IMR-90 (cell line): ENCODE data around the gene LY86.

Experiments
- BHLHE40 ChIP-seq: fragments of 150-350 bp; IDR thresholded peaks from 2 replicates; pipeline ENCODE4 v1.6.1; 2016; ENCODE audit warnings: mild to moderate bottlenecking, low read depth, low read length
- CEBPB ChIP-seq: IDR thresholded peaks from 2 replicates; pipeline ENCODE4 v1.6.1; 2012; ENCODE audit warnings: low read depth, low read length, improper control_type of control experiment
- CTCF ChIP-seq: conservative IDR thresholded peaks from 2 replicates; pipeline ENCODE4 v1.5.1; 2012; ENCODE audit warnings: mild to moderate bottlenecking, low read depth, low read length, improper control_type of control experiment
- FOS ChIP-seq: fragments of 150-350 bp; IDR thresholded peaks from 2 replicates; pipeline ENCODE4 v1.6.1; 2016; ENCODE audit warnings: low read depth, low read length
- MAZ ChIP-seq: IDR thresholded peaks from 2 replicates; pipeline ENCODE4 v1.6.1; 2012; ENCODE audit warnings: low read depth, mild to moderate bottlenecking, low read length, improper control_type of control experiment, moderate library complexity, borderline replicate concordance
- MXI1 ChIP-seq: IDR thresholded peaks from 2 replicates; pipeline ENCODE4 v1.6.1; 2012; ENCODE audit warnings: low read depth, mild to moderate bottlenecking, low read length, moderate library complexity, borderline replicate concordance
- NFE2L2 ChIP-seq: fragments of 150-350 bp; IDR thresholded peaks from 2 replicates; pipeline ENCODE4 v1.6.1; 2016; ENCODE audit warnings: low read depth, mild to moderate bottlenecking, low read length
- POLR2A ChIP-seq: IDR thresholded peaks from 2 replicates; pipeline ENCODE4 v1.6.1; 2012; ENCODE audit warnings: mild to moderate bottlenecking, low read depth, low read length
- RAD21 ChIP-seq: IDR thresholded peaks from 2 replicates; pipeline ENCODE4 v1.6.1; 2012; ENCODE audit warnings: low read length, improper control_type of control experiment
- RCOR1 ChIP-seq: IDR thresholded peaks from 2 replicates; pipeline ENCODE4 v1.6.1; 2012; ENCODE audit warnings: mild to moderate bottlenecking, low read length, improper control_type of control experiment; ENCODE audit not compliant: insufficient replicate concordance
- RFX5 ChIP-seq: IDR thresholded peaks from 2 replicates; pipeline ENCODE4 v1.8.0; 2012; ENCODE audit warnings: low read depth, mild to moderate bottlenecking, low read length, moderate library complexity
- SMC3 ChIP-seq: fragments of 150-350 bp; IDR thresholded peaks from 2 replicates; pipeline ENCODE4 v1.6.1; 2016; ENCODE audit warnings: low read depth, mild to moderate bottlenecking, antibody characterized with exemption, low read length, moderate library complexity
- TF ChIP-seq, protein P1 (sequence below): fragments of 150-350 bp; IDR thresholded peaks from 2 replicates; pipeline ENCODE4 v1.6.1; 2017; ENCODE audit warnings: mild to moderate bottlenecking, antibody characterized with exemption, low read length, low read depth

DNA sequence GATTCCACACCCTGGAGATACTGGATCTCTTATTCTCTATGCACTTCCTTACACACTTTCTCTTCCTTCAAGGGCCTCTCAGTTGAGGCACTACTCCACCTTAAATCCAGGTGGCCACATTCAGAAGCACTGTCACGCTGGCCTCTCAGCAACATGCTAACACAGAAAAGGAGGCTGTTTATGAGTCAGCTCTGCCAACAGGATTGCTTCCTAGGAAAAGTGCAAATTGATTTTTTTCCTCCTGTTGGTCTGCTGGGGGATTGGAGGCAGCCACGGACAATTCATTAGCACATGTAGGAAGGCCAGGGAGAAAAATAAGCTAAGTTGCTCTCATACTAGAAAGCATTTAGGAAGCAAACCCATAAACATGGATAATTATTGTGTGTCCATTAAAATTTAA is 20.9 kb downstream of the LY86 start:
- TF ChIP-seq CTCF (no peak), BHLHE40 (no peak), RAD21 (no peak), RFX5 (no peak), POLR2A (no peak), NFE2L2 (no peak), MXI1 (no peak), RCOR1 (no peak), CEBPB (no peak), FOS (no peak), SMC3 (no peak), MAZ (no peak)
- TF ChIP-seq, protein P1, sequence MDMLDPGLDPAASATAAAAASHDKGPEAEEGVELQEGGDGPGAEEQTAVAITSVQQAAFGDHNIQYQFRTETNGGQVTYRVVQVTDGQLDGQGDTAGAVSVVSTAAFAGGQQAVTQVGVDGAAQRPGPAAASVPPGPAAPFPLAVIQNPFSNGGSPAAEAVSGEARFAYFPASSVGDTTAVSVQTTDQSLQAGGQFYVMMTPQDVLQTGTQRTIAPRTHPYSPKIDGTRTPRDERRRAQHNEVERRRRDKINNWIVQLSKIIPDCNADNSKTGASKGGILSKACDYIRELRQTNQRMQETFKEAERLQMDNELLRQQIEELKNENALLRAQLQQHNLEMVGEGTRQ: no peak
